Loucy (cell line): ENCODE measurements around the gene OR2T8.

Experiments
- H2AFZ ChIP-seq: fragments of 200-600 bp; sonication (generic); 2 replicates; pipeline ENCODE4 v1.6.0; 2016; ENCODE audit warnings: antibody characterized with exemption, mild to moderate bottlenecking, low read length, moderate library complexity
- H3F3A ChIP-seq: fragments of 200-600 bp; 2 replicates; pipeline ENCODE4 v1.6.0; 2016; ENCODE audit warnings: antibody characterized with exemption, low read depth, mild to moderate bottlenecking
- H3K27me3 ChIP-seq: fragments of 200-600 bp; sonication (generic); 2 replicates; pipeline ENCODE4 v1.6.1; 2014; ENCODE audit warnings: low read length, mild to moderate bottlenecking; ENCODE audit not compliant: insufficient read depth, poor library complexity, severe bottlenecking
- H3K36me3 ChIP-seq: fragments of 200-600 bp; sonication (generic); 2 replicates; pipeline ENCODE4 v1.6.1; 2016; ENCODE audit warnings: low read length; ENCODE audit not compliant: insufficient read depth
- H3K4me1 ChIP-seq: fragments of 200-600 bp; sonication (generic); 2 replicates; pipeline ENCODE4 v1.5.1; 2014; ENCODE audit warnings: low read length, mild to moderate bottlenecking; ENCODE audit not compliant: insufficient read depth, poor library complexity, severe bottlenecking
- H3K4me2 ChIP-seq: fragments of 200-600 bp; sonication (generic); 2 replicates; pipeline ENCODE4 v1.6.0; 2014; ENCODE audit warnings: antibody characterized with exemption, low read length, low read depth, mild to moderate bottlenecking; ENCODE audit not compliant: poor library complexity, severe bottlenecking
- H3K4me3 ChIP-seq: fragments of 200-600 bp; sonication (generic); 2 replicates; pipeline ENCODE4 v1.5.1; 2014; ENCODE audit warnings: low read length, mild to moderate bottlenecking, mixed read lengths; ENCODE audit not compliant: poor library complexity, severe bottlenecking
- H3K79me2 ChIP-seq: fragments of 200-600 bp; sonication (generic); 2 replicates; pipeline ENCODE4 v1.6.1; 2014; ENCODE audit warnings: low read length; ENCODE audit not compliant: insufficient read depth
- H3K9ac ChIP-seq: fragments of 200-600 bp; sonication (generic); 2 replicates; pipeline ENCODE4 v1.6.0; 2014; ENCODE audit warnings: mild to moderate bottlenecking, low read depth, low read length, moderate library complexity; ENCODE audit not compliant: poor library complexity, severe bottlenecking
- H3K9me2 ChIP-seq: fragments of 200-600 bp; sonication (generic); replicated peaks from 2 replicates; pipeline ENCODE4 v1.6.1; 2016; ENCODE audit warnings: low read depth, low read length, mixed read lengths
- H3K9me3 ChIP-seq: fragments of 200-600 bp; sonication (generic); 2 replicates; pipeline ENCODE4 v1.6.1; 2014; ENCODE audit warnings: mild to moderate bottlenecking, antibody characterized with exemption, low read length, low read depth; ENCODE audit not compliant: insufficient read depth
- H4K20me1 ChIP-seq: fragments of 200-600 bp; sonication (generic); 2 replicates; pipeline ENCODE4 v1.6.0; 2014; ENCODE audit warnings: antibody characterized with exemption, low read length, mild to moderate bottlenecking; ENCODE audit not compliant: insufficient read depth, poor library complexity, severe bottlenecking
- CTCF ChIP-seq: fragments of 200-600 bp; sonication (generic); conservative IDR thresholded peaks from 2 replicates; pipeline ENCODE4 v1.5.1; 2014; ENCODE audit warnings: mild to moderate bottlenecking, antibody characterized with exemption, low read length
- EZH2phosphoT487 ChIP-seq: fragments of 200-600 bp; IDR thresholded peaks from 2 replicates; pipeline ENCODE4 v1.6.1; 2018; ENCODE audit warnings: antibody characterized with exemption, mild to moderate bottlenecking, moderate library complexity, borderline replicate concordance

The OR2T8 gene

GRCh38 chr1:247895163-247895637, 24.9 kb upstream of the OR2T8 start, which contains the start of gene OR2W3:
OR2W3 (plus strand) TSS chr1:247895587; CDS start chr1:247895587, 0 bp downstream.
- H3K4me3 ChIP-seq: no peak within 1 kb of the TSS
- no peaks in the 10 kb centered on the region for H3K36me3 ChIP-seq
- no peaks in the 10 kb centered on the region for H3K9me2 ChIP-seq
- H3K9me3 ChIP-seq: no peaks in the 10 kb centered on the region
- no peaks in the 10 kb centered on the region for H3K27me3 ChIP-seq
- H3K79me2 ChIP-seq: no peaks in the 10 kb centered on the region
- TF ChIP-seq CTCF (no peak), EZH2phosphoT487 (no peak)
- no peaks in the 10 kb centered on the region for H3K4me1 ChIP-seq
- no peak within 1 kb of the TSS for H3K4me2 ChIP-seq
- H3F3A ChIP-seq: no peaks in the 10 kb centered on the region
- H2AFZ ChIP-seq: no peak within 1 kb of the TSS
- no peaks in the 10 kb centered on the region for H4K20me1 ChIP-seq
- no peak within 1 kb of the TSS for H3K9ac ChIP-seq

- Histone ChIP-seq H3K4me2 (no peak overlapping the region), H3F3A (no peaks in the 10 kb centered on the region), H3K79me2 (no peaks in the 10 kb centered on the region), H3K9me3 (no peaks in the 10 kb centered on the region), H3K9me2 (no peaks in the 10 kb centered on the region), H3K36me3 (no peaks in the 10 kb centered on the region), H3K4me3 (no peak overlapping the region), H2AFZ (no peak overlapping the region), H4K20me1 (no peaks in the 10 kb centered on the region), H3K27me3 (no peaks in the 10 kb centered on the region), H3K4me1 (no peaks in the 10 kb centered on the region), H3K9ac (no peak overlapping the region)
- TF ChIP-seq CTCF (no peak), EZH2phosphoT487 (no peak)
Observed at GRCh38 chr1:247895976-247896375, 24.1 kb upstream of the OR2T8 start.

- H3K9me2 ChIP-seq: no peaks in the 10 kb centered on the region
- H3K4me1 ChIP-seq: peaks cover 3% of the 10 kb centered on the region
- H4K20me1 ChIP-seq: no peaks in the 10 kb centered on the region
- H3K9ac ChIP-seq: no peak overlapping the region
- TF ChIP-seq EZH2phosphoT487: no peak
- no peak overlapping the region for H3K4me2 ChIP-seq
- no peaks in the 10 kb centered on the region for H3K79me2 ChIP-seq
- no peaks in the 10 kb centered on the region for H3F3A ChIP-seq
- no peaks in the 10 kb centered on the region for H3K27me3 ChIP-seq
- no peak overlapping the region for H2AFZ ChIP-seq
- no peak overlapping the region for H3K4me3 ChIP-seq
- no peaks in the 10 kb centered on the region for H3K36me3 ChIP-seq
- H3K9me3 ChIP-seq: no peaks in the 10 kb centered on the region
Observed at GRCh38 chr1:247904122-247904521, 15.9 kb upstream of the OR2T8 start.

GRCh38 chr1:247905181-247905580, 14.9 kb upstream of the OR2T8 start:
- H3F3A ChIP-seq: no peaks in the 10 kb centered on the region
- no peaks in the 10 kb centered on the region for H3K9me3 ChIP-seq
- H3K4me3 ChIP-seq: no peak overlapping the region
- H4K20me1 ChIP-seq: no peaks in the 10 kb centered on the region
- no peaks in the 10 kb centered on the region for H3K9me2 ChIP-seq
- TF ChIP-seq CTCF (no peak), EZH2phosphoT487 (no peak)
- H3K79me2 ChIP-seq: no peaks in the 10 kb centered on the region
- H3K4me2 ChIP-seq: no peak overlapping the region
- H3K4me1 ChIP-seq: peaks cover 3% of the 10 kb centered on the region
- no peaks in the 10 kb centered on the region for H3K36me3 ChIP-seq
- no peak overlapping the region for H3K9ac ChIP-seq
- no peaks in the 10 kb centered on the region for H3K27me3 ChIP-seq
- H2AFZ ChIP-seq: no peak overlapping the region
